Stimulated activated CD4-positive, alpha-beta T cell treated with anti-CD3 and anti-CD28 coated beads, Interleukin-2, amount 100 ng/mL, for 24 hours (primary cell): Measurements from ENCODE around the gene NPM1.

Experiments used
- DNase-seq, 2 donors: peaks; one replicate each; pipeline ENCODE4 v3.0.0-alpha.2; 2020

NPM1 gene

GRCh38 chr5:171453056-171453725 lies 65.5 kb downstream of the NPM1 start:
- DNase-seq: no peak

- no peak for DNase-seq
Measured at GRCh38 chr5:171453988-171454387, 66.3 kb downstream of the NPM1 start.

GRCh38 chr5:171454549-171454948 lies 66.9 kb downstream of the NPM1 start:
- DNase-seq: no peak

- DNase-seq: no peak
Measured at GRCh38 chr5:171455522-171455921, 67.9 kb downstream of the NPM1 start.

- DNase-seq: no peak
Measured at GRCh38 chr5:171457208-171457981, 69.7 kb downstream of the NPM1 start.

- no peak for DNase-seq
Measured at GRCh38 chr5:171459839-171460238, 72.2 kb downstream of the NPM1 start.
